Brain pericyte (primary cell): ENCODE data around the gene DHRS2.
"Not testable (repeated sequence)": the region's sequence is repeated elsewhere in the genome, so short reads cannot be mapped to it uniquely, and the experiment has no call there.

Source experiments
- DNase-seq: peaks from one replicate; pipeline ENCODE4 v3.0.0-alpha.2; 2012; ENCODE audit warnings: low read depth, low spot score

Gene DHRS2

GRCh38 chr14:23636317-23637211, at the start of gene DHRS2:
Gene DHRS2 (plus strand): TSS chr14:23636364. CDS start chr14:23638865, 2,501 bp downstream.
- DNase-seq = no peak

- DNase-seq = peak; percentile 67
These were observed 47.1 kb upstream of the DHRS2 start for GRCh38 chr14:23588884-23589598.

- DNase-seq = no peak
These were observed 46.6 kb upstream of the DHRS2 start for GRCh38 chr14:23589606-23590005.

GRCh38 chr14:23590198-23590597, 46.0 kb upstream of the DHRS2 start:
- DNase-seq = no peak

GRCh38 chr14:23594191-23594590, 42.0 kb upstream of the DHRS2 start:
- DNase-seq = not testable (repeated sequence)

- no peak for DNase-seq
These were observed 35.8 kb upstream of the DHRS2 start for GRCh38 chr14:23600322-23600707.

GRCh38 chr14:23600806-23601205, 35.4 kb upstream of the DHRS2 start:
- DNase-seq = no peak

GRCh38 chr14:23601424-23601823, 34.7 kb upstream of the DHRS2 start:
- DNase-seq = no peak

- no peak for DNase-seq
These were observed 34.4 kb upstream of the DHRS2 start for GRCh38 chr14:23601845-23602180.

GRCh38 chr14:23602181-23603095, 33.7 kb upstream of the DHRS2 start:
- DNase-seq = no peak

GRCh38 chr14:23603103-23603502, 33.1 kb upstream of the DHRS2 start:
- no peak for DNase-seq

GRCh38 chr14:23604148-23604547, 32.0 kb upstream of the DHRS2 start:
- DNase-seq = no peak

- DNase-seq = no peak
These were observed 31.4 kb upstream of the DHRS2 start for GRCh38 chr14:23604675-23605170.

GRCh38 chr14:23605931-23606585, 30.1 kb upstream of the DHRS2 start:
- no peak for DNase-seq

GRCh38 chr14:23608454-23608853, 27.7 kb upstream of the DHRS2 start:
- no peak for DNase-seq

GRCh38 chr14:23609001-23609400, 27.2 kb upstream of the DHRS2 start:
- no peak for DNase-seq

GRCh38 chr14:23609411-23610089, 26.6 kb upstream of the DHRS2 start:
- not testable (repeated sequence) for DNase-seq

GRCh38 chr14:23610090-23610814, 25.9 kb upstream of the DHRS2 start:
- no peak for DNase-seq

GRCh38 chr14:23610815-23611289, 25.3 kb upstream of the DHRS2 start:
- no peak for DNase-seq

GRCh38 chr14:23612354-23612732, 23.8 kb upstream of the DHRS2 start:
- no peak for DNase-seq
